Parathyroid adenoma (tissue), 2 donors: Measurements from ENCODE around the gene ANK3.

Source experiments
- H2AFZ ChIP-seq: fragments of 300-600 bp; sonication (generic); one replicate; pipeline ENCODE4 v1.7.0; 2017; ENCODE audit warnings: antibody characterized with exemption, mild to moderate bottlenecking
- H3K27ac ChIP-seq: fragments of 300-600 bp; sonication (generic); one replicate; pipeline ENCODE4 v1.7.0; 2017
- H3K27me3 ChIP-seq: fragments of 300-600 bp; sonication (generic); one replicate; pipeline ENCODE4 v1.7.0; 2017; ENCODE audit warnings: low read length; ENCODE audit not compliant: control insufficient read depth, insufficient read depth
- H3K36me3 ChIP-seq: fragments of 300-600 bp; sonication (generic); one replicate; pipeline ENCODE4 v1.7.0; 2017; ENCODE audit warnings: low read length; ENCODE audit not compliant: control insufficient read depth, insufficient read depth
- H3K4me1 ChIP-seq: fragments of 300-600 bp; sonication (generic); one replicate; pipeline ENCODE4 v1.7.0; 2017; ENCODE audit warnings: control low read depth
- H3K4me2 ChIP-seq: fragments of 300-600 bp; sonication (generic); one replicate; pipeline ENCODE4 v1.7.0; 2017; ENCODE audit warnings: low read length
- H3K4me3 ChIP-seq: fragments of 300-600 bp; sonication (generic); one replicate; pipeline ENCODE4 v1.7.0; 2017; ENCODE audit warnings: low read depth, low read length
- H3K79me2 ChIP-seq: fragments of 300-600 bp; sonication (generic); one replicate; pipeline ENCODE4 v1.7.0; 2017; ENCODE audit warnings: control low read depth
- H3K9ac ChIP-seq: fragments of 300-600 bp; sonication (generic); one replicate; pipeline ENCODE4 v1.7.0; 2017; ENCODE audit warnings: mild to moderate bottlenecking
- H3K9me3 ChIP-seq: fragments of 300-600 bp; sonication (generic); one replicate; pipeline ENCODE4 v1.7.0; 2017; ENCODE audit warnings: low read length; ENCODE audit not compliant: control insufficient read depth
- TF ChIP-seq, protein P1 (sequence below): fragments of 300-600 bp; sonication (generic); IDR thresholded peaks from one replicate; pipeline ENCODE4 v1.7.0; 2017; ENCODE audit warnings: antibody characterized with exemption, mild to moderate bottlenecking
- donor health status: primary hyperparathyroidism.

The ANK3 gene

GRCh38 chr10:60409202-60409601, 19.5 kb upstream of the ANK3 start:
- Histone ChIP-seq H3K27me3 (no peaks in the 10 kb centered on the region), H3K79me2 (no peaks in the 10 kb centered on the region), H3K4me2 (no peak overlapping the region), H3K27ac (no peak overlapping the region), H3K9ac (no peak overlapping the region), H3K4me1 (no peaks in the 10 kb centered on the region), H3K4me3 (no peak overlapping the region), H3K9me3 (no peaks in the 10 kb centered on the region), H3K36me3 (no peaks in the 10 kb centered on the region), H2AFZ (no peak overlapping the region)
- TF ChIP-seq, protein P1, sequence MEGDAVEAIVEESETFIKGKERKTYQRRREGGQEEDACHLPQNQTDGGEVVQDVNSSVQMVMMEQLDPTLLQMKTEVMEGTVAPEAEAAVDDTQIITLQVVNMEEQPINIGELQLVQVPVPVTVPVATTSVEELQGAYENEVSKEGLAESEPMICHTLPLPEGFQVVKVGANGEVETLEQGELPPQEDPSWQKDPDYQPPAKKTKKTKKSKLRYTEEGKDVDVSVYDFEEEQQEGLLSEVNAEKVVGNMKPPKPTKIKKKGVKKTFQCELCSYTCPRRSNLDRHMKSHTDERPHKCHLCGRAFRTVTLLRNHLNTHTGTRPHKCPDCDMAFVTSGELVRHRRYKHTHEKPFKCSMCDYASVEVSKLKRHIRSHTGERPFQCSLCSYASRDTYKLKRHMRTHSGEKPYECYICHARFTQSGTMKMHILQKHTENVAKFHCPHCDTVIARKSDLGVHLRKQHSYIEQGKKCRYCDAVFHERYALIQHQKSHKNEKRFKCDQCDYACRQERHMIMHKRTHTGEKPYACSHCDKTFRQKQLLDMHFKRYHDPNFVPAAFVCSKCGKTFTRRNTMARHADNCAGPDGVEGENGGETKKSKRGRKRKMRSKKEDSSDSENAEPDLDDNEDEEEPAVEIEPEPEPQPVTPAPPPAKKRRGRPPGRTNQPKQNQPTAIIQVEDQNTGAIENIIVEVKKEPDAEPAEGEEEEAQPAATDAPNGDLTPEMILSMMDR: no peak

DNA sequence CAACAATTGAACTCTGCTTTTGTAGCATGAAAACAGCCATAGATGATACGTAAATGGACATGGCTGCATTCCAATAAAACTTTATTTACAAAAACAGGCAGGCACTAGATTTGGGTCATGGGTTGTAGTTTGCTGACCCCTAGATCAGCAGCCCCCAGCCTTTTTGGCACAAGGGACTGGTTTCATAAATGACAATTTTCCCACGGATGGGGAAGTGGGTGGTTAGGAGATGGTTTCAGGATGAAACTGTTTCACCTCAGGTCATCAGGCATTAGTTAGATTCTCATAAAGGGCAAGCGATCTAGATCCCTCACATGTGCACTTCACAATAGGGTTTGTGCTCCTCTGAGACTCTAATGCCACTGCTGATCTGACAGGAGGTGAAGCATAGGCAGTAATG, 16.5 kb upstream of the ANK3 start:
- TF ChIP-seq, protein P1: no peak
- no peaks in the 10 kb centered on the region for H3K36me3 ChIP-seq
- H3K27ac ChIP-seq: no peak overlapping the region
- no peaks in the 10 kb centered on the region for H3K79me2 ChIP-seq
- no peak overlapping the region for H2AFZ ChIP-seq
- no peak overlapping the region for H3K9ac ChIP-seq
- no peak overlapping the region for H3K4me3 ChIP-seq
- H3K9me3 ChIP-seq: no peaks in the 10 kb centered on the region
- no peaks in the 10 kb centered on the region for H3K4me1 ChIP-seq
- no peaks in the 10 kb centered on the region for H3K27me3 ChIP-seq
- H3K4me2 ChIP-seq: no peak overlapping the region

GRCh38 chr10:60405172-60405571, 15.5 kb upstream of the ANK3 start:
- TF ChIP-seq, protein P1: no peak
- no peaks in the 10 kb centered on the region for H3K36me3 ChIP-seq

GRCh38 chr10:60403168-60403873, 13.6 kb upstream of the ANK3 start:
- Histone ChIP-seq H3K27me3 (no peaks in the 10 kb centered on the region), H3K9me3 (no peaks in the 10 kb centered on the region), H3K4me2 (no peak overlapping the region), H3K79me2 (no peaks in the 10 kb centered on the region), H3K36me3 (no peaks in the 10 kb centered on the region), H3K4me3 (no peak overlapping the region), H3K9ac (no peak overlapping the region), H2AFZ (no peak overlapping the region), H3K27ac (no peak overlapping the region), H3K4me1 (peaks cover 10% of the 10 kb centered on the region)
- TF ChIP-seq, protein P1: no peak

More at GRCh38 chr10:60405172-60405571, 15.5 kb upstream of the ANK3 start:
- Histone ChIP-seq H3K4me1 (no peaks in the 10 kb centered on the region), H3K9ac (no peak overlapping the region), H3K27ac (no peak overlapping the region), H3K27me3 (no peaks in the 10 kb centered on the region), H3K79me2 (no peaks in the 10 kb centered on the region), H3K9me3 (no peaks in the 10 kb centered on the region), H3K4me3 (no peak overlapping the region), H2AFZ (no peak overlapping the region), H3K4me2 (no peak overlapping the region)

DNA sequence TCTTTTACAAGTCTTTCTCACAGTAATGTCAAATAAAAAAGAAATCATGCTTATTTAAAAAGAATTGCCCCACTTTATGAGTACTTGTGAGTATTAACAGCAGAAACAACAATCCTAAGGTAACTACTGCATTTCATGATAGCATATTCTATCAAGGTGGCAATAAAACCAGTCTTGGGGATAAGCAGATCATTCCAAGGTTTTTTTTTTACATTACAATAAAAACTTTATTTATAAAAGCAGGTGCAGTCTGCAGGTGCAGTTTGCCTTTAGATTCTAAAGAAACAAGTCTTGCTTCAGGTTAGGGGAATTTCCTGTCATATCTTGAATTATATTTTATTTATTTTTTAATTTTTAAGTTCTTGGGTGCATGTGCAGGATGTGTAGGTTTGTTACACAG, 10.7 kb upstream of the ANK3 start:
- H3K9ac ChIP-seq: no peak overlapping the region
- H3K4me1 ChIP-seq: peaks cover 31% of the 10 kb centered on the region
- H3K27me3 ChIP-seq: no peaks in the 10 kb centered on the region
- no peak overlapping the region for H3K27ac ChIP-seq
- no peak overlapping the region for H3K4me3 ChIP-seq
- H3K79me2 ChIP-seq: no peaks in the 10 kb centered on the region
- H3K36me3 ChIP-seq: no peaks in the 10 kb centered on the region
- H2AFZ ChIP-seq: peak overlapping the region; percentile 66
- TF ChIP-seq, protein P1: no peak
- no peaks in the 10 kb centered on the region for H3K9me3 ChIP-seq
- no peak overlapping the region for H3K4me2 ChIP-seq
